ENCODE results near the gene LYPD3. TPM values are rescaled to one million over a fixed set of nuclear protein-coding genes. Genes with fewer than 3 reads are reported as not detected.

The LYPD3 gene
- total RNA-seq, 4 donors from 2014 or later, result not detected

GRCh38 chr19:43503501-43504425 is 38.4 kb upstream of the LYPD3 start:
- no peaks in the 10 kb centered on the region for H3K9me3 ChIP-seq
- peak overlapping the region; percentile 77 to 89 (median 84) for H3K27ac ChIP-seq
- in situ Hi-C loops (cut with MboI; ENCODE audit: low sequenced_read_pairs in 4 of 4) (no loop called here), intact Hi-C loops (cut with DNase I; ENCODE audit: low total_unique reads) (loop anchor here (1.0 to 2.0 kb wide), 3 partner anchors 23 to 40 kb away; partner anchors contain the start of gene ETHE1)
- peaks cover 12% of the 10 kb centered on the region in 2 donors for H3K4me1 ChIP-seq
- no peaks in the 10 kb centered on the region for H3K27me3 ChIP-seq
- H3K36me3 ChIP-seq, result peaks cover 0 to 5% of the 10 kb centered on the region in 2 donors
- peak; percentile 92 to 95 for DNase-seq
- peak; percentile 95 to 96 for ATAC-seq
- H3K4me3 ChIP-seq, result peak overlapping the region; percentile 74 to 92 (median 88)
- TF ChIP-seq, protein P1, sequence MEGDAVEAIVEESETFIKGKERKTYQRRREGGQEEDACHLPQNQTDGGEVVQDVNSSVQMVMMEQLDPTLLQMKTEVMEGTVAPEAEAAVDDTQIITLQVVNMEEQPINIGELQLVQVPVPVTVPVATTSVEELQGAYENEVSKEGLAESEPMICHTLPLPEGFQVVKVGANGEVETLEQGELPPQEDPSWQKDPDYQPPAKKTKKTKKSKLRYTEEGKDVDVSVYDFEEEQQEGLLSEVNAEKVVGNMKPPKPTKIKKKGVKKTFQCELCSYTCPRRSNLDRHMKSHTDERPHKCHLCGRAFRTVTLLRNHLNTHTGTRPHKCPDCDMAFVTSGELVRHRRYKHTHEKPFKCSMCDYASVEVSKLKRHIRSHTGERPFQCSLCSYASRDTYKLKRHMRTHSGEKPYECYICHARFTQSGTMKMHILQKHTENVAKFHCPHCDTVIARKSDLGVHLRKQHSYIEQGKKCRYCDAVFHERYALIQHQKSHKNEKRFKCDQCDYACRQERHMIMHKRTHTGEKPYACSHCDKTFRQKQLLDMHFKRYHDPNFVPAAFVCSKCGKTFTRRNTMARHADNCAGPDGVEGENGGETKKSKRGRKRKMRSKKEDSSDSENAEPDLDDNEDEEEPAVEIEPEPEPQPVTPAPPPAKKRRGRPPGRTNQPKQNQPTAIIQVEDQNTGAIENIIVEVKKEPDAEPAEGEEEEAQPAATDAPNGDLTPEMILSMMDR (IDR thresholded peaks at IDR 0.05 in 4 of 5, conservative IDR thresholded peaks at IDR 0.05 in 1 of 5), result no peak
- TF ChIP-seq POLR2A (IDR thresholded peaks at IDR 0.05), result peak; percentile 29 to 51

- DNase-seq (no peak), ATAC-seq (no peak)
- Histone ChIP-seq H3K27me3 (no peaks in the 10 kb centered on the region), H3K27ac (no peak overlapping the region), H3K4me3 (no peak overlapping the region), H3K4me1 (peaks cover 12 to 15% of the 10 kb centered on the region in 2 donors), H3K9me3 (no peaks in the 10 kb centered on the region), H3K36me3 (no peaks in the 10 kb centered on the region)
- TF ChIP-seq, protein P1 (IDR thresholded peaks at IDR 0.05 in 4 of 5, conservative IDR thresholded peaks at IDR 0.05 in 1 of 5), result no peak
- no peak for TF ChIP-seq POLR2A (IDR thresholded peaks at IDR 0.05)
- in situ Hi-C loops (cut with MboI; ENCODE audit: low sequenced_read_pairs in 4 of 4), result no loop called here
- intact Hi-C loops (cut with DNase I; ENCODE audit: low total_unique reads), result no loop called here
Observed at GRCh38 chr19:43502419-43502976, 37.1 kb upstream of the LYPD3 start.

DNA sequence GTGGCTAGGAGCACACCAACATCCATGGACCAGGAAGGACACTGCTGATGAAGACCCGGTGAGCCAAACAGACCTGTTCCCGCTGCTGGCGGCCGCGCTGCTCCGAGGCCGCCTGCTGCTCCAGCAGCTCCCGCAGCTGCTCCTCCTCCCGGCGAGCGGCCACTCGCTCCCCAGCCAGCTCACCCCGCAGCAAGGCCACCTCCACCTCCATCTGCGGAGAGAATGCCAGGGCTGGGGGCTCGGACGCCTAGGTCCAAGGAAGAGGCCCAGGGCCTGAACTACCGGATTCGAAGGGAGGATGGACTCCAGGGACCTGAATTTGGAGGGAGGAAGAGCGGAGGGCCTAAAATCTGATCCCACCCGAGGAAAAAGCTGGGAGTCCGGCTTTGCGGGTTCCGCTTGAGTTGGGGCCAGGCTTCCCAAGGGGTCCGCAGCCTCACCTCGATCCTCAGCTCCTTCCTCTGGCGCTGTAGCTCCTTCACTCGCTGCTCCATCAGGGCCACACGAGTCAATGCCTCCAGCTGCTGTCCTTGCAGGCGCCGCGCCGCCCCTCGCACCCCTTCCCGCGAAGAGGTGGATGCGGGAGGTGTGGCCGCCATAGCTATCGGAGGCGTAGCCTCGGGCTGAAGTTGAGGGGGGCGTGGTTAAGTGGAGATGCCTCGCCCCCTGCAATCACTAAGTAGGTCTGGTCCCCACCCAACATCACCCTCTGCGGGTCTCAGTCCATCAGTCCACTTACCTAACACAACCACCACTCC is 36.4 kb upstream of the LYPD3 start:
- Histone ChIP-seq H3K4me1 (peaks cover 12 to 15% of the 10 kb centered on the region in 2 donors), H3K27ac (no peak overlapping the region), H3K27me3 (no peaks in the 10 kb centered on the region), H3K36me3 (no peaks in the 10 kb centered on the region), H3K4me3 (no peak overlapping the region), H3K9me3 (no peaks in the 10 kb centered on the region)
- DNase-seq (no peak), ATAC-seq (no peak)
- TF ChIP-seq, protein P1 (IDR thresholded peaks at IDR 0.05 in 4 of 5, conservative IDR thresholded peaks at IDR 0.05 in 1 of 5), result no peak
- no peak for TF ChIP-seq POLR2A (IDR thresholded peaks at IDR 0.05)
- in situ Hi-C loops (cut with MboI; ENCODE audit: low sequenced_read_pairs in 4 of 4), result no loop called here
- intact Hi-C loops (cut with DNase I; ENCODE audit: low total_unique reads), result no loop called here

DNA sequence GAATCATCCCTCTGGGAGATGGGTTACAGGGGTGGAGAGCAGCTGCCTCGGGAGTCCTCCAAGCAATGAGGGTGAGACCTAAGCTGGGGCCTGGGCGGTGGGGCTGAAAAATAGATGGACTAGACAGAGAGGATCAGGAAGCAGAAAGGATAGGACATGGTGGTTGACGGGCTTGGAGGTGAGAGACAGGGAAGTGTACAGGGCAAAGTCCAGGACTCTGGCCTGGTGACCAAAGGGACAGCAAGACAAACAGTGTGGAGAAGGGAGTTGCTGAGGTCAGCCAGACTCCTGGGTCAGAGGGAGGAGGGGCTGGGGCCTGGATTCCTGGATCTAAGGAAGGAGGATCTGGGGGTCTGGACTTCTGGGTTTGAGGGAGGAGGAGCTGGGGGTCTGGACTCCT is 33.6 kb upstream of the LYPD3 start:
- no peak for TF ChIP-seq POLR2A (IDR thresholded peaks at IDR 0.05)
- TF ChIP-seq, protein P1 (IDR thresholded peaks at IDR 0.05 in 4 of 5, conservative IDR thresholded peaks at IDR 0.05 in 1 of 5), result no peak
- in situ Hi-C loops (cut with MboI; ENCODE audit: low sequenced_read_pairs in 4 of 4) (no loop called here), intact Hi-C loops (cut with DNase I; ENCODE audit: low total_unique reads) (no loop called here)
- no peaks in the 10 kb centered on the region for H3K9me3 ChIP-seq
- ATAC-seq (no peak), DNase-seq (no peak)
- H3K27me3 ChIP-seq, result no peaks in the 10 kb centered on the region
- peaks cover 5 to 10% of the 10 kb centered on the region in 2 donors for H3K4me1 ChIP-seq
- H3K4me3 ChIP-seq, result no peak overlapping the region
- H3K27ac ChIP-seq, result no peak overlapping the region
- no peaks in the 10 kb centered on the region for H3K36me3 ChIP-seq
